22Rv1 (cell line): Measurements from ENCODE around the gene FAM98A.

ENCODE experiments used
- ZFX ChIP-seq: fragments of 450-650 bp; IDR thresholded peaks from 2 replicates; pipeline ENCODE4 v1.6.1; 2017; ENCODE audit warnings: antibody characterized with exemption, borderline replicate concordance
- TF ChIP-seq, protein P1 (sequence below): fragments of 450-650 bp; IDR thresholded peaks from 2 replicates; pipeline ENCODE4 v1.5.1; 2017; ENCODE audit warnings: mild to moderate bottlenecking

DNA sequence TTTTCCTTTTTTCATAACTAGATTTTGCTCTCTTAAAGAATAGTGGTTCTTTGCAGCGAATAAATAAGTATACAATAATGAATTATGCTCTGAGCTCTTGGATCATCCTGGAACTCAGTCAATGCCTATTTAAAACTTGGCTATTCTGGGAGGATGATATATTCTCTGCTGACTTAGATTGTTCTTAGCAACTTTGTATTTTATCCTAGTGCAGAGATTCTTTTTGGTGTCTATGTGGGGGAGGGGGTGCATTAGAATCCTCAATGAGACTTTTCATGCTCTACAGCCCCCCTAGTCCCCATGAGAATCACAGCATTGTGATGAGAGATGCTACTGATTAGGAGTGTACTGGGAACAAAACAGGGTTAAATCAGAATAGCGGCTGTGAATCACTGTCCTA lies 8.8 kb upstream of the FAM98A start:
- TF ChIP-seq, protein P1, sequence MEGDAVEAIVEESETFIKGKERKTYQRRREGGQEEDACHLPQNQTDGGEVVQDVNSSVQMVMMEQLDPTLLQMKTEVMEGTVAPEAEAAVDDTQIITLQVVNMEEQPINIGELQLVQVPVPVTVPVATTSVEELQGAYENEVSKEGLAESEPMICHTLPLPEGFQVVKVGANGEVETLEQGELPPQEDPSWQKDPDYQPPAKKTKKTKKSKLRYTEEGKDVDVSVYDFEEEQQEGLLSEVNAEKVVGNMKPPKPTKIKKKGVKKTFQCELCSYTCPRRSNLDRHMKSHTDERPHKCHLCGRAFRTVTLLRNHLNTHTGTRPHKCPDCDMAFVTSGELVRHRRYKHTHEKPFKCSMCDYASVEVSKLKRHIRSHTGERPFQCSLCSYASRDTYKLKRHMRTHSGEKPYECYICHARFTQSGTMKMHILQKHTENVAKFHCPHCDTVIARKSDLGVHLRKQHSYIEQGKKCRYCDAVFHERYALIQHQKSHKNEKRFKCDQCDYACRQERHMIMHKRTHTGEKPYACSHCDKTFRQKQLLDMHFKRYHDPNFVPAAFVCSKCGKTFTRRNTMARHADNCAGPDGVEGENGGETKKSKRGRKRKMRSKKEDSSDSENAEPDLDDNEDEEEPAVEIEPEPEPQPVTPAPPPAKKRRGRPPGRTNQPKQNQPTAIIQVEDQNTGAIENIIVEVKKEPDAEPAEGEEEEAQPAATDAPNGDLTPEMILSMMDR = no peak
- TF ChIP-seq ZFX = no peak
